Hematopoietic multipotent progenitor cell treated with erythropoietin and hydrocortisone succinate and interleukin-3 and kit ligand, for 17 days (in vitro differentiated cells): ENCODE measurements around the gene VSIG10L2.

Experiments
- DNase-seq: peaks from one replicate; pipeline ENCODE4 v3.0.0-alpha.2; 2015; ENCODE audit warnings: low spot score

The VSIG10L2 gene

DNA sequence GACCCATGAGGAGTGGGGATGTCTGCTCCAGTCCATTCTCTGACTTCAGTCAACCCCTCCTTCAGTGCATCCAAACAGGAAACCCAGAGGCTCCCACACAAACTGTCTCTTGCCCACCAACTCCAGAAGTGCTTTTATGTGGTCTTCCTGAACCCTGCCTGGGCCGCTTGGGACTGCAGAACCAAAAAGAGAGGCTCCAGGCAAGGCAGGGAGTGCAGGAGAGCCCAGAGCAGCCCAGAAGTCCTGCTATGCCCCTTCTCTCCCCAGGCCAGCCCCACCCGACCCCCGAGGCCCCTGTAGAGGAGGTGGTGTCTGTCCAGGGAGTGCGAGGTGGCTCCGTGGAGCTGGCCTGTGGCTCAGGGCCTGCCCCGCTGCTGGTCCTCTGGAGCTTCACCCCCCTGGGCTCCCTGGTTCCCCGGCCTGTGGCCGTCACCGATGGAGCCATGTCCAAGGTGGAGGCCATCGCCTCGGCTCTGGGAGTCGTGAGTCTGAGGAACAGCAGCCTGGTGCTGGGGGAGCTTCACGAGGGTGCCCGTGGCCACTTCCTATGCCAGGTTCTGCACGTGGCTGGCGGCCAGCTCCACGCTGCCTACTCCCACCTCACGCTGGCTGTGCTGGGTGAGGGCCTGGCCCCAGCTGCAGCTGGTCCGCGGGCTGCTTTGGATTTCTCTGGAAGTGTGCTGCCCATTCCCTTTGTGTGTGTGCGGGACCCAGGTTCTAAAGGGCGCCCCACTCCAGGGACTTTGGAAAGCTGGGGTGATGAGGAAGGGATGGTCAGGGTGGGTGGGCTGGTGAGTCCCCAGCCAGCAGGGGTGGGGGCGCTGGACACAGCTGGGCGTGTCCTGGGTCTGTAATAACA lies 1.8 kb downstream of the VSIG10L2 start:
- DNase-seq = no peak

DNA sequence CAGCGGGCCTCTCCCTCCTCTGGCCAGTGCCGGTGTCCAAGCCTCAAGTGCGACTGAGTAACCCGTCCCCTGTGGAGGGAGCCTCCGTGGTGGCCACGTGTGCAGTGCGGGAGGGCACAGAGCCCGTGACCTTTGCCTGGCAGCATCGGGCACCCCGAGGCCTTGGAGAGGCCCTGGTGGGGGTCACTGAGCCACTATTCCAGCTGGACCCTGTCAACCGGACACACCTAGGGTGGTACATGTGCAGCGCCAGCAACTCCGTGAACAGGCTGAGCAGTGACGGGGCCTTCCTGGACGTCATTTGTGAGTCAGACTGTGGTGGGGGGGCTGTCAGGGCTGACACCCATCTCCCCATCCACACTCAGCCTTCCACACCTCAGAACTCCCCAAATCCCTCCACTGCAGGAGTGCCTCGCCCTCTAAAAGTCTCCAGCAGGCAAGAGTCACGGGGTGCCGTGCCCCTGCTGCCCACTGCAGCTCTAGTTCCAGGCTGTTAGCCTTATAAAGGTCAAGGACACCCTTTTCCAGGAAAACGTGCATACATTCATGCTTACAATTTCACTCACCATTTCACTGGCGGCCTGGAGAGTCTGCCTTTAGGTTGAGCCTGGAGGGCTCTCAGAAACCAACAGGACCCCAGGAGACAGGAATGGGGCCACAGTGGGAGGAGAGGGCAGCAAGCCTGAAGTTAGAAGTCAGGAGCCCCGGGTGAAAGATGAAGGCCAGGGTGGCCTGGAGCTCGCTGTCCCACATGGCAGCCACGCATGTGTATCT lies 2.6 kb downstream of the VSIG10L2 start:
- DNase-seq = no peak

DNA sequence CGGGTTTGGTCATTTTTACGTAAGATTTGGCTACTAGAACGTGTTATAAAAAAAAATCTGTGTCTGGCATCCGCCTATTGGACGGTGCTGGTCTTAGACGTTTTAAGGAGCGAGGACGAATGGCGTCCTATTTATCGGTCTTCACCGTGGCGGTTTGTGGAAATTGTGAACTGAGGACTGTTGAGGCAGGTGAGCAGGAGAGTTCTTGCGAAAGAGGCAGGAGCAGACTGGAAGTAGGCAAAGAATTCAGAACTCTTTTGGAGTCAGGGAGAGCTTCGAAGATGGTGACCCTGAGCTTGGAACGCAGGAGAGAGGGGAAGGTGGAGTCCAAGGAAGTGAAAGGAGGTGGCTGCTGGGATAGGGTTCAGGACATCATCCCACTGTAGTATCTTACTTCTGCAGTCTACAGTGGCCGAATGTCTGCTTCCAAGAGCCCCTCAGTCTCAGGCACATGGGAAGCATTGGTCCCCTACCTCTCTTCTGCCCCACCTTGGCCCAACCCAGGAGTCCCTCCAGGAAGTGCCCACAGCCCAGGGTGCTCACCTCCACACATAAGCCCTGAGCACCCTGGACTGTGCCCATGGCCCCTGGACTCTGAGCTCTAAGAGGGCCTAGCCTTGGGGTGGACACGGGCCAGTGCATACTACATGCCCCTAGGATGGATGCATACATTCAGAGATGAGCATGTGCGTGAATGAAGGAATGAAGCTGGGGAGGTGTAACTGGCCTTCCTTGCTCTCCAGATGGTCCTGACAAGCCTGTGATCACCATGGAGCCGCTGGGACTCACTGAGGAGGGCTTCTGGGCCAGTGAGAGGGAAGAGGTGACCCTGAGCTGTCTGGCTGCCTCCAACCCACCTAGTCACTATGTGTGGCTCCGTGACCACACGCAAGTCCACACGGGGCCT lies 3.7 kb downstream of the VSIG10L2 start:
- no peak for DNase-seq

DNA sequence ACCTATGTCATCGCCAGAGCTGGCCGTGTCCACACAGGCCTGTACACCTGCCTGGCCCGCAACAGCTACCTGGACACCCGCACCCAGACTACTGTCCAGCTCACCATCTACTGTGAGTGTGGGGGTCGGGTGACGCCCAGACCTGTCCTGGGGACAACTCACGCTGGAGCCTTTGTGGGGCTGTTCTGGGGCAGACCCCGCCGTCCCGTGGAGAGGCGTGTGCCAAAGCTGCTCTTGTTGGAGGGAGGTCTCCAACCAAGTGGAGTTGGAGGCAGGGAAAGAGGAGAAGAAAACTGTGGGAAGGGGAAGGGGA lies 4.3 kb downstream of the VSIG10L2 start:
- no peak for DNase-seq

DNA sequence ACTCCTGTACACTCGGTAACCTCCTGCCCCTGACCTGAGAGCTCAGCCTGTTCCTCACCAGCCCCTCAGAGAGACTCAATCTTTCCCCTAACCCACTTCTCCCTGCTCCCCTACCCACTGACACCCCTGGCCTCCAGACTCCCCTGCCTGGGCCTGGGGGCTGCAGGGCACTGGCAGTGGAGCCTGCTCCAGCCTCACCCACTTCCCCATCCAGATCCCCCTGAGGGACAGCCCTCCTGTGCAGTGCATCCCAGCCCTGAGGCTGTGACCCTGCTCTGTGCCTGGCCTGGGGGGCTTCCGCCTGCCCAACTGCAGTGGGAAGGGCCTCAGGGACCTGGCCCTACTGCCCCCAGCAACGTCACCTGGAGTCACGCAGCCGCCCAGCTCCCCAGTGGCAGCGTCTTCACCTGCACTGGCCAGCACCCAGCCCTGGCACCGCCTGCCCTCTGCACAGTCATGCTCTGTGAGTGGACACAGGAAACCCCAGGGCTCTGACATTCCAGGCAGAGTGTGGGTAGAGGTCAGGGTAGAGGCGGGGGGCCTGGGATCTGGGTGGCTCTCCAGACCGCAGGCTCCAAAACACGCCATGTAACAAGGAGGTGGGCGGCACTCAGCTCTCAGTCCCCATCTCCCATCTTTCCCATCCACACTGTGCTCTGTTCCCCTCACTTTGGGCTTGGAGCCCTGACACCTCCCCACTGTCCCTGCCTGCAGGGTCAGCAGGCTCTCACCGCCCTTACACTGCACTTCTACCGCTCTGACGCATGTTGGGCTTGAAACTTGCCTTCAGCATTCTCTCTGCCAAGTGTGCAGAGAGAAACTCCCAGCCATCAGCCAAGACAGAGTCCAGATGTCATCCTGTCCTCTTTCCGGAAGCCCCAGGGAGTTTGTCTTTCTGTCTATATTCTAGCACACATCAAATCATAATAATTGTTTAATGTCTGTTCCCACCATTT lies 5.1 kb downstream of the VSIG10L2 start:
- DNase-seq = no peak

DNA sequence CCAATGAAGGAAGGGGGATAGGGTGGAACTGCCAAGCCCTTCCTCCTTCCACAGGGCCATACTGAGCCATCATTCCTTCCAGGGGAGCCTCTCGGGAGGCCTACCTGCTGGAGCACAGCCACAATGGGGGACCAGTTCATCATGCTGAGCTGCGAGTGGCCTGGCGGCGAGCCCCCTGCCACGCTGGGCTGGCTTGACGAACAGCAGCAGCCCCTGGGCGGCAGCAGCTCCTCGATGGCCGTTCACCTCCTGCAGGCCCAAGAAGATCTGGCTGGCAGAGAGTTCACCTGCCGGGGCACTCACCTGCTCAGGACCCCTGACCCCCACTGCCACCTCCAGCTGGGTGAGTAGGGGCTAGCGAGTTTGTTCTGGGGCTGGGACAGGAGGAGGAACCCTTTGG lies 5.9 kb downstream of the VSIG10L2 start:
- DNase-seq = no peak

DNA sequence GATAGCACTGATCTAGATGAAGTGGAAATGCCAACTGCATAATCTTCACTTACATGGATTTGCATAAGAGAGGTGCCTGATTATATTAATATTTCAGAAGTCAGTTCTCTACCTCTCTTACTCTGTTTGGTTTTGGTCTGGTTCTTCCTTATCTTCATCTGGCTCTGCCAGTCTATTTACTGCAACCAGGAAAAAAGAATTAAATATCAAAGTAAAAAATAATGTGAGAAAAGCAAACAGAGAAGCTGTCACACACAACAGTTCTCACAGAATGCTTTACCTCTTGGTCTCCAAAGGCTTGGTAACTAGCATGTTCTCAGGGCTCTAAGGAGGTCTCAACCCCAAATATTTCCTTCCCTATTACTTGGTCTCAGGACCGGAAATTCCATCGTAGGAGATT lies 6.7 kb downstream of the VSIG10L2 start:
- DNase-seq = no peak

DNA sequence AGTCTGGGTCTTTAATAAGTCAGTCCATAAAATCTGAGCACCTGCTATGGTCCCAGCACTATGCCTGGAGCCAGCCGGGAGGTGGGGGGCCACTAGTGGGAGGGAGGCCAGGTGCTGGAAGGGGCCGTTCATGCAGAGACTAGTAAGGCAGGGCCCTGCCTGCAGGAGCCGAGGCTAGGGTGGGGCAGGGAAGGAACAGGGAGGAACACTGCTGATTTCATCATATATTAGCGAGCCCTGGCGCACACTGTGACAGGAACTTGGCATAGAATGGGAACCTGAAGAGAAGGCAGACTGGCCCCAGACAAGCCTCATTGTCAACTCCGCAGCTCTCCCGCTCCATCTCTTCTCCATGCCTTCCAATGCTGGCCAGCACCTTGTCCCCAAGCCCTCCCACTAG lies 7.1 kb downstream of the VSIG10L2 start:
- DNase-seq = no peak

DNA sequence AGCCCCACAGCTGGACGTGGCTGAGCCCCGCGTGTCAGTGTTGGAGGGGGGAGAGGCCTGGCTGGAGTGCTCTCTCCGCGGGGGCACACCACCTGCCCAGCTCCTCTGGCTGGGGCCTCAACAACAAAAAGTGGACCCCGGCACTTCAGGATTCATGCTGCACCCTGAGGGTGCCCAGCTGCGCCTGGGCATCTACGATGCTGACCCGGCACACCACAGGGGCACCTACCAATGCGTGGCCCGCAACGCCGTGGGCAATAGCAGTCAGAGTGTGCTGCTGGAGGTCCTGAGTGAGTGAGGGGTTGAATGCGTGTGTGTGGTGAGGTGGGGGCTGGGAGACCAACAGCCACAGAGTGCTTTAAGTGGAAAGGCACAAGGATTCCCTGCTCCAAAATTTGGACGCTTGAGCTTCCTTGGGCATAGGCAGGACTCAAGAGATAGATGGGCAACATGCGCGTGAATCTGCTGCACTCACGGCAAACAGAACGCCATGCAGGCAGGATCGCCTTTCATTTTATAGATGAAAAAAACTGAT lies 7.6 kb downstream of the VSIG10L2 start:
- DNase-seq = no peak

DNA sequence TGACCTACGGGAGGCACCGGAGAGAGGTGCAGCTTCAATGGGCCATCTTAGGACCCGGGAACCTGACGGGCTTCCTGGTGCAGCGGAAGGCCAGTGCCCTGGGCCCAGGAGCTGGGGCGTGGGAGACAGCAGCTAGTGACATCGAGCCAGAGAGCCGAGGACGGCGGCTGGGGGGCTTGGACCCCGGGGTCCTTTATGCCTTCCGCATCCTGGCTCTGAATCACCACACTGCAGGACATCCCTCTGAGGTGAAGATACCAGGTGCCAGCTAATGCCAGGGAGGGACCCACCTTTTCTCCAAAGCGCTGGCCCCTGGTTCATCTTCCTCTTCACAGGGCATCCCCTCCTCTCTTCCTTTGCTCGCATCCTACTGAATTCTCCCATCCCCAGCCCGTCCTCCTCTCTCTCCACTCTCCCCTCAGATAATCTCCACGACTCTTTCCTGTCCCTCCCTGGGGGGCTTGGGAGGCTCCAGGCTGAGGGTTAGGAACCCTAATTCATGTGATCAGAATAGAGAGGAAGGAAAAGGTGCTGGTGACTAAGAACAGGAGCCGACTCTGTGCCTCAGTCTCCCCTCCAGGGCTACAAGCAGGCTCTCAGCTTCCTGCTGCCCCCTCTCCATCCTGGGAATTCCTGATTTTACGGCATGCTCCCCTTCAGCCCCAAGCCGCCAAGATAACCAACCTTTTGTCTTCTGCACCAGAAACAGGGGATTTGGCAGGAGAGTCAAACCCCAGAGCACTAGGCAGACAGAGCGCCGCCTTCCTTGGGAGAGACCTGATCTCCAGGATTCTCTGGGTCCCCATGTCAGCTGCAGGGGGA lies 8.5 kb downstream of the VSIG10L2 start:
- no peak for DNase-seq

DNA sequence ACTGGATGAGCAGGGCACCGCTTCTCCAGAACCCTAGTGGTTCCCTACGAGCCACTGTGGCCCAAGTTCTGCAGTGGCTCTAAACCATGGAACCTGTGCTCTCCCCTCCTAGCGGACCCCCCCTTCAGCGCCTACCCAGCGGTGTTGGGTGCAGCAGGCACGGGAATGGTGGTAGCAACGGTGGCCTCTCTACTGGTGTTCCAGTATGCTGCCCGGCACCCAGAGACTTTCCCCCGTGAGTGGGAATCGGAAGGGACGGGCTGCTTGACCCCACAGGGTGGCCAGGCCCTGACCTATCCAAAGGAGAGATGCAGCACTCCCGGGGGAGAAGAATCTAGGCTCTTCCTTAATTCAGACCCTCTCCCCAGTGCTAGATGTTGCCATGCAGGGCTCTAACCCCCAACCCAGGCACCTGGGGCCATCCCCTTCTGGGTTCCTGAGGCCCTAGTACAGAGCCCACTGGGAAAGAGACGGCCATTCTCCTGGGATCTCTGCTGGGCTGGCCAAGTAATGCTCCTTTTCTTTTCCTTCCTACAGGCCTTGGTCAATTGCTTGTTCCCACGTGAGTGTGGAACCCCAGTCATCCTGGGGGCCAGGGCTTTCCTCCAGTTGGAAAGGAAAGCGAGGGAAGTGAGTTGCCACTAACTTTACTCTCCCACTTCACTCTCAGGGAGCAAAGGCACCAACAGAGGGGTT lies 9.2 kb downstream of the VSIG10L2 start:
- DNase-seq = no peak

DNA sequence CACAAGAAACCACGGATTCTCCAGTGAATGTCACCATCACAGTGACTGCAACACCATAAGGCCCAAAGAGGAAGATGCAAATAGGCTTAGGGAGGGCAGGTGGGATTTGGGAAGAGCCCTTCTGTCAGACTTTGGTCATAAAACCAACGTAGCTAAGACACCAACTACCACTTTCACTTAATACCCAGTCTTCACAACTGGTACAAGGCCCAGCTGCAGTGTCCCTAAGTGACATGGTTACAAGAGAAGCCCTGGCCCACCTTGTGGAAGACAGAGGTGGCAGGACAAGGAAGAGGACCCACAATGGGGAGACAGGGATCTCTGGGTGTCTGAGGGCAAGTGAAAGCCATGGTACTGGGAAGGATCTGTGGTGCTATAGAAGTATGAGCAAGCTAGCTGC lies 10.0 kb downstream of the VSIG10L2 start:
- DNase-seq = no peak

DNA sequence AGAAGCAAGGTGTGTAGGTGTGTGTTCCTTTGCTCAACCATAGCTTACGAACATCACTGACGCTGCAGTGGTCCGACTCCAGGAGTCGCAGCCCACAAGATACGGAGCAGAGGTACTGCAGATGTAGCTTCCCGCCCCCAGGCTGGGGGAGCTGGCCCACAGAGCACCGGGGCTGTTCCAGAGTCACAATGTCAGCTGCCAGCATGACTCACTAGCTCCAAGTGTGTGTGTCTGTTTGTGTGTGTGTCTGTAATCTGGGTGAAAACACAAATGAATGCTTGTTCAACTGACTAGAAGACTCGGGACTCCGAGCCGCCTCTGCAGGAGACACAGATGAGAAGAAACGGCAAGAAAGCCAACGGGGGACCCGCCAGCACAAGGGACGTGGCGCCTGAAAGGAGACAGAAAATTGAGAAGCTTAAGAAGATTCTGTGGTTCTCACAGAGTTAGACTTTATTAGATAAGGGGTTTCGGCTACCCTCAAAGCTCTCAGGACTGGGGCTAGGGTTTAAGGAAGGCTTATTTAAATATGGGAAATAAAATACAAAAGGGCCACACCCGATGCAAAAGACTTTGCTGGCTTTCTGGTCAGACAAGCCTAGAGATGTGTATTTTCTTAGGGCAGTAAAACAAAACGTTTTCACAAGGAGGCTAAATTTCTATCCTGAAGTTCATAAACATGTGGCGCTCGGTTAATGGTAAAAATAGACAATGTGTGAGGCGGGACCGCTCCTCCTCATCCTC lies 10.7 kb downstream of the VSIG10L2 start:
- DNase-seq = no peak

DNA sequence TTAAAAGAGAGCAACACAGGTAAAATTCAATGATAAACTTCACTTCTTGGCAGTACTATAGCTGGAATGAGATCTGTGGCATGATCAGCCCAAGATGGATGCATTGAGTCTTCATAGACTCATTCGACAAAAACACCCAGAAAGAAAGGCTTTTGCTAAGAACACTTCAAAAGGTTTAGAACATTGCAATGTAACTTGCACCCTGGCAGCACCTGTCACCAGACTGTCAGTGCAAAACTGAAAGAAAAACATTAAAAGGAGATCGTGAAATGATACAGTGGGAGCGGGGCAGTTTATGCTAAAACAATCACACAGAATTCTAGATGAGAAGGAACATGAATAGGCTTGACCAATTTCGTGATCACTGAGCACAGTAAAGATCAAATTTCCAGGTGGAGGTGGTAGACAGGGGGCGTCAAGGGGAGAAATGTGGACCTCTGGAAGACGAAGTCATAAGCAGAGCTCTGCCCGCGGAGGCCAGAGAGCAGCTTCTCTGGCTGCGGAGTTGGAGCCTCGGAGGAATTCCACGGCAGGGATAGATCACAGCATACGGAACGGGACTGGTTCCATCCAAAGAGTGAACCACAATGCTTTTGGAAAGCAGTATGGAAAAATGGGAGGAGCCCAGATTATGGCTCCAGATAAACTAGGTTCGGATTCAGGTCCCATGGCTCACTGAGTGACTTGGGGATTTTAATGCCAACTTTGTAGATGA lies 11.9 kb downstream of the VSIG10L2 start:
- no peak for DNase-seq

DNA sequence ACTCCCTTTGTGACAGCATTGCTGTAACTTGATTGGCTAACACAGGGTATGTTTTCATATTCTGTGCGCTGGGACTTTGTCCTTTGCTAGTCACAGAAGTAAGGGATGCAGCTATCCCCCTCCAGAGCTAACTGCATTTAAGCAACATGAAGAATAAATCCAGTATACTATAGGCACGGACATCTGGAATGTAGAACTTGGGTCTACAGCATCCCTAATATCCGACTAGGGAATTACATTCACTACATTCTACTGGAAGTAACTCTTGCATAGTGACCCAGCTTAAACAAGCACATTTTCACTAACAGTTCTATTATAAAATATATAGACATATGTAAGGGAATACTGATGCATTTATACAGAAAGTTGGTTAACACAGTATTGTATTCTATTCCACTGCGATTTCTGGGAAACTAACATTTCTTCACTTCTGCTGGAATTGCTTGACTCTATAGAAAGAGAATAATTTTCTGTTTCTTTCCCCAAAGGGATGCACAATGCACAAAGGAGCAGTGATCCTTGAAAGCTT lies 13.1 kb downstream of the VSIG10L2 start:
- DNase-seq = no peak

DNA sequence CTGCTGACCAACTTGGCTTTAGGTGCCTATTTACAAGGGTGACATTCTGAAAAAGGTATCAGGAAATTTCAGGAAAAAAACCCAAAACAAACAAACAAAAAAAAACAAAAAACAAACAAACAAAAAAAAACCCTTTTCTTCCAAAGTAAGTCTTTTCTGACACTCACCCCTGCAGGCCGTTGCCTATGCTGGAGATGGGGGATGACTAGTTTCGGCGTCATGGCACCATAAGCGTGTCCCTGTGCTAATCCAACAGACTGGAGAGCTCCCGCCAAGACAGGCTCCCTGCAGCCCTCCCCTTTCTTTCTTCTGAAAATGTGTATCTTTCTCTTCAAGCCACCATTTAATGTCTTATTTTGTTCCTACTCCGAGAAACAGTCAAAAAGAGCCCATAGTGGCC lies 13.7 kb downstream of the VSIG10L2 start:
- no peak for DNase-seq

DNA sequence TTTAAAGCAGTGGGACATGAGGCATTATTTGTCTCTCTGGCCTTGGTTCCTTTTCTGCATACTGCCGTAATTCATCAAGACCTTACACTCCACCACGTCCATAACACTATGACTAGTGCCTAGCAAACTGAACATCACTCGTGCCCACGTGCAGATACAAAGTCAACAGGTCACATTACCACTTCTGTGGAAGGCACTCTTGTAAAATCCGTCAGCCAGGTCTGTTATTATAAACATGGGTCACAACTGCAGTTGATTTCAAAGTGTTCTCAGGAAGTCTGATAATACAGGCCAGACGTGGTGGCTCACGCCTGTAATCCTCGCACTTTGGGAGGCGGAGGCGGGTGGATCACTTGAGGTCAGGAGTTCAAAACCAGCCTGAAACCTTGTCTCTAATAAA lies 14.1 kb downstream of the VSIG10L2 start:
- no peak for DNase-seq

DNA sequence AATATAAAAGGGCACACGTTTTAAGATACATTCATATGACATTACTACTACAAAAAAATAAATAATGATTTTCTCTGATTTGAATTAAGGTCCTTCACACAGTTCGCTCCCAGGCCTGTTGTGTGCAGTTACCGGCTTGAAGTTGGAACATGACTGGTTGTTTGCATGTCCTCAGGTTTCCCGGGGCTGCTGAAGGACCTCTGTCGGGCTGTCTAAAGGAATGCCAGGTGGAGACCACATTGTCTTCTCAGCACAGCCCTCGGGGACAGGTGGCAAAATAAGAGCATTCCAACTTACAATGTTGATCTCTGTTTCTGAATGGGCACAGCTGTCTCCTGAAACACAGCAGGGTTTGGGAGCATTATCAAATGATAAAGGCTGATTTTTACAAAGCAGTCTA lies 14.9 kb downstream of the VSIG10L2 start:
- no peak for DNase-seq
